ENCODE results near the gene SLC39A11. TPM values are rescaled to one million over a fixed set of nuclear protein-coding genes. Genes with fewer than 3 reads are reported as not detected.

SLC39A11 gene
- total and polyA plus RNA-seq, 12 donors, result 7.0 to 91.4 (median 22.7) TPM

- H3K4me1 ChIP-seq (replicated peaks in 1 of 2), result no peaks in the 10 kb centered on the region
- no peaks in the 10 kb centered on the region for H3K9me3 ChIP-seq (replicated peaks in 1 of 3)
- no peaks in the 10 kb centered on the region for H3K36me3 ChIP-seq (replicated peaks in 1 of 2)
- no peak overlapping the region for H3K27ac ChIP-seq
- no peaks in the 10 kb centered on the region for H3K27me3 ChIP-seq
- intact Hi-C loops (cut with DNase I), result no loop called here
- TF ChIP-seq POLR2A (IDR thresholded peaks at IDR 0.05), result no peak
- TF ChIP-seq, protein P1, sequence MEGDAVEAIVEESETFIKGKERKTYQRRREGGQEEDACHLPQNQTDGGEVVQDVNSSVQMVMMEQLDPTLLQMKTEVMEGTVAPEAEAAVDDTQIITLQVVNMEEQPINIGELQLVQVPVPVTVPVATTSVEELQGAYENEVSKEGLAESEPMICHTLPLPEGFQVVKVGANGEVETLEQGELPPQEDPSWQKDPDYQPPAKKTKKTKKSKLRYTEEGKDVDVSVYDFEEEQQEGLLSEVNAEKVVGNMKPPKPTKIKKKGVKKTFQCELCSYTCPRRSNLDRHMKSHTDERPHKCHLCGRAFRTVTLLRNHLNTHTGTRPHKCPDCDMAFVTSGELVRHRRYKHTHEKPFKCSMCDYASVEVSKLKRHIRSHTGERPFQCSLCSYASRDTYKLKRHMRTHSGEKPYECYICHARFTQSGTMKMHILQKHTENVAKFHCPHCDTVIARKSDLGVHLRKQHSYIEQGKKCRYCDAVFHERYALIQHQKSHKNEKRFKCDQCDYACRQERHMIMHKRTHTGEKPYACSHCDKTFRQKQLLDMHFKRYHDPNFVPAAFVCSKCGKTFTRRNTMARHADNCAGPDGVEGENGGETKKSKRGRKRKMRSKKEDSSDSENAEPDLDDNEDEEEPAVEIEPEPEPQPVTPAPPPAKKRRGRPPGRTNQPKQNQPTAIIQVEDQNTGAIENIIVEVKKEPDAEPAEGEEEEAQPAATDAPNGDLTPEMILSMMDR (IDR thresholded peaks at IDR 0.05), result no peak
- whole genome bisulfite sequencing, 4 donors, result 87 to 92% (median 90%) methylated on average over 3 to 6 of the region's 6 CpGs
- H3K4me3 ChIP-seq, result no peak overlapping the region
- no peak for DNase-seq
Measured at GRCh38 chr17:72760368-72760767, 332.1 kb downstream of the SLC39A11 start.

GRCh38 chr17:72759301-72759700 lies 333.2 kb downstream of the SLC39A11 start:
- intact Hi-C loops (cut with DNase I), result no loop called here
- Histone ChIP-seq H3K27ac (no peak overlapping the region), H3K4me3 (no peak overlapping the region), H3K9me3 (replicated peaks in 1 of 3) (no peaks in the 10 kb centered on the region), H3K36me3 (replicated peaks in 1 of 2) (no peaks in the 10 kb centered on the region), H3K27me3 (no peaks in the 10 kb centered on the region), H3K4me1 (replicated peaks in 1 of 2) (no peaks in the 10 kb centered on the region)
- WGBS, 4 donors, result 77 to 94% (median 89%) methylated on average over 2 of the region's 2 CpGs
- TF ChIP-seq, protein P1 (IDR thresholded peaks at IDR 0.05), result no peak
- no peak for TF ChIP-seq POLR2A (IDR thresholded peaks at IDR 0.05)
- no peak for DNase-seq

DNA sequence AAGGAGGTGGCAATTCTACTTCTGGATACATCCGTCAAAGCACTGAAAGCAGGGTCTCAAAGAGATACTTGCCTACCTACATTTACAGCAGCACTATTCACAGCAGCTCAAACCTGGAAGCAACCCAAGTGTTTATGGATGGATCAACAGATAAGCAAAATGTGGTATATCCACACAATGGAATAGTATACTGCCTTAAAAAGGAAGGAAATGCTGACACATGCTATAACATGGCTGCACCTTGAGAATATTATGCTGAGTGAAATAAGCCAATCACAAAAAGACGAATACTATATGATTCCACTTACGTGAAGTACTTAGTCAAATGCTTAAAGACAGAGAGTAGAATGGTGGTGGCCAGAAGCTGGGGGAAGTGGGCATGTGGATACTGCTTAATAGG lies 336.2 kb downstream of the SLC39A11 start:
- 92 to 98% (median 98%) methylated on average over 3 of the region's 3 CpGs for WGBS, 4 donors
- H3K9me3 ChIP-seq (replicated peaks in 1 of 3), result no peaks in the 10 kb centered on the region
- no peak overlapping the region for H3K27ac ChIP-seq
- DNase-seq, result no peak
- H3K4me3 ChIP-seq, result no peak overlapping the region
- no peaks in the 10 kb centered on the region for H3K4me1 ChIP-seq (replicated peaks in 1 of 2)
- H3K27me3 ChIP-seq, result no peaks in the 10 kb centered on the region
- TF ChIP-seq, protein P1 (IDR thresholded peaks at IDR 0.05), result no peak
- no peak for TF ChIP-seq POLR2A (IDR thresholded peaks at IDR 0.05)
- no peaks in the 10 kb centered on the region for H3K36me3 ChIP-seq (replicated peaks in 1 of 2)
- intact Hi-C loops (cut with DNase I), result no loop called here

DNA sequence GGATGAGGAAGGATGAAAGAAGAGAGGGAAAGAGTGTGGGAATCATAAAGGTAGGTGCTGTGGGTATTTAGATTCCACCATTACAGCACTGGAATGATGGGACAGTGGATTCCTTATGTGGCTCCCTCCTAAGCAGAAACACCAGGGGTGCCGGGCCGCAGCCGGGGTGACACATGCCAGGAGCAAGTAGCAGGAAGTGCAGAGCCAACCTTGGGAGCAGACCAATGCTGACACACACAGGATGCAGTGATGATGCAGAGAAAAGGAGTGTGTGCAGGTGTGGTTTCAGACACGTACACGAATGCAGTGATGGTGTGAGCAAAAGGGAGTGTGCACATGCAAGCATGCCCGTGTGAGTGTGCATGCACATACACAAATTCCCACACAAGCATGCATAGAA lies 338.0 kb downstream of the SLC39A11 start:
- no peak for TF ChIP-seq POLR2A (IDR thresholded peaks at IDR 0.05)
- TF ChIP-seq, protein P1 (IDR thresholded peaks at IDR 0.05), result no peak
- Histone ChIP-seq H3K27ac (no peak overlapping the region), H3K9me3 (replicated peaks in 1 of 3) (no peaks in the 10 kb centered on the region), H3K36me3 (replicated peaks in 1 of 2) (no peaks in the 10 kb centered on the region), H3K4me1 (replicated peaks in 1 of 2) (no peaks in the 10 kb centered on the region), H3K4me3 (no peak overlapping the region), H3K27me3 (no peaks in the 10 kb centered on the region)
- intact Hi-C loops (cut with DNase I), result no loop called here
- 85 to 97% (median 88%) methylated on average over 6 of the region's 6 CpGs for WGBS, 4 donors
- no peak for DNase-seq
